Stimulated activated CD8-positive, alpha-beta memory T cell treated with anti-CD3 and anti-CD28 coated beads, Interleukin-7, amount 100 ng/mL, for 24 hours (primary cell): ENCODE data around the gene GSTM4.
"Not testable (repeated sequence)": the region's sequence is repeated elsewhere in the genome, so short reads cannot be mapped to it uniquely, and the experiment has no call there.

Source experiments
- DNase-seq: peaks from one replicate; pipeline ENCODE4 v3.0.0-alpha.2; 2020; ENCODE audit warnings: low read depth

The GSTM4 gene

DNA sequence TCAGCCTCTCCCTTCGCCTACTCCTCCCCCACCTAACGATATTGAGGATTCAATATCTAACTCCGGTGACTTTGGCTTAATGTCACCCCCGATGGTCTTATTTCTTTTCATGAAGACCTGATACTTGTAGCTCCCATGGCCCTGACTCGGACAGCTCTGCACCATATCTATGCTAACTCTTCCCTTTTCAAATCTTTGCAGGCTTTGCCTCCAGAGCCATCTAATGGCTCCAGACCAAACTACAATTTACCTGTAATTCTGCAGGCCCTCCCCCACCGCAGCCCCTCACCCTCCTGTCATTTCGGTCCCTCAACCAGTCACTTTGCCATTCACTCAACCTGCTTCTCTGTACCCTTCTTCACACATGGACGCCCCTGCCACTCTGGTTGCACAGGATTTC, 48.3 kb downstream of the GSTM4 start:
- no peak for DNase-seq

DNA sequence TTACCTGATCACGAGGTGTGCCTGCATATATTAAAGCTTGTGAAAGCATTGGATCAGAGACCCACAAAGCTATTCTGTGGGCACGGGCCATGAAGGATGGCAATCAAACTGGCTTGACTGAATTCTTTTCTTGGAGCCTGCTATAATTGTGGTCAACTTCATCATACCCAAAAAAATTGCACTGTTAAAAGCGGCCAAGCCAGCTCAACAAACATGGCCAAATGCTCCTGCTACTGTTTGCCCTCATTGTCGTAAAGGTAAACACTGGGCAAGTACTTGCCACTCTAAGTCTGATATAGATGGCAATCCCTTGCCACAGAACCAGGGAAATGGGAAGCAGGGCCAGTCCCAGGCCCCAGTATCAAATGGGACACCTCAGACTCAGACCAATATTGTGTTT, 49.5 kb downstream of the GSTM4 start:
- no peak for DNase-seq

DNA sequence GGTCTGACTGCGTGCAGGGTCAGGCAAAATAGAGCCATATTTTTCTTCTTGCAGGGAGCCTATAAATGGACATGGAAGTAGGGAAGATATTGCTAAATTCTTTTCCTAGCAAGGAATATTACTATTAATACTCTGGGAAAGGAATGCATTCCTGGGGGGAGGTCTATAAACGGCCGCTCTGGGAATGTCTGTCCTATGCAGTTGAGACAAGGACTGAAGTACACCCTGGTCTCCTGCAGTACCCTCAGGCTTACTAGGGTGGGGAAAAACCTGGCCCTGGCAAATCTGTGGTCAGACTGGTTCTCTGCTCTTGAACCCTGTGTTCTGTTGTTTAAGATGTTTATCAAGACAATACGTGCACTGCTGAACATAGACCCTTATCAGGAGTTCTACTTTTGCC, 53.0 kb downstream of the GSTM4 start:
- DNase-seq: not testable (repeated sequence)

DNA sequence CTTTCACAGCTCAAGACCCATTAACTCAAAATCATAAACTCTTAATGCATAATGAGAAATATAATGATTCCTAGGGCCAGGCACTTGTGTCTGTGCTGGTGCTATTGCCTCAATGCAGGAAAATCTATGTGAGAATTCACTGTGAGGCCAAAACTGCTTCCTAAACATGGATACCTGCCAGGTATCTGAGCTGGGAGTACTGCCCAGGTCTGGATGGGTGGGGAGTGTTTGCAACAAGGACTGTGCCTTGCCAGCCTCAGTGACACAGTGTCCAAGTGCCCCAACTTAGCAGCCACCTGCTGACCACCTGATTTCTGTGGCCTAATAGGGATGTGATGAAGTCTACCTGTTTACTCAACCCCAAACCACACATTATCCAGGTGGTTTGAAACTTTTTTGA, 53.9 kb downstream of the GSTM4 start:
- DNase-seq: not testable (repeated sequence)
